ENCODE measurements around the gene CPNE2. TPM values are rescaled to one million over a fixed set of nuclear protein-coding genes. Genes with fewer than 3 reads are reported as not detected.
A peak's percentile ranks its signal among the peaks of the same experiment; 100 is the strongest.
"Not testable (repeated sequence)": the region's sequence is repeated elsewhere in the genome, so short reads cannot be mapped to it uniquely, and the experiment has no call there.

CPNE2 gene
- total and polyA plus RNA-seq, 8 donors = 8.7 to 55.4 (median 26.1) TPM

- H3K4me1 ChIP-seq = peaks cover 5 to 12% (median 9%) of the 10 kb centered on the region in 4 donors
- peak overlapping the region in 4 of 5 donors; percentile 10 to 79 (median 74) for H3K27ac ChIP-seq
- peaks cover 9 to 69% (median 52%) of the 10 kb centered on the region in 4 donors for H3K36me3 ChIP-seq
- DNase-seq = no peak
- H3K27me3 ChIP-seq = no peaks in the 10 kb centered on the region
- TF ChIP-seq CTCF (IDR thresholded peaks at IDR 0.05) = no peak
- TF ChIP-seq POLR2AphosphoS5 (IDR thresholded peaks at IDR 0.05) = no peak
- no peak for TF ChIP-seq EP300 (IDR thresholded peaks at IDR 0.05)
- no peak for TF ChIP-seq POLR2A (IDR thresholded peaks at IDR 0.05)
- H3K9me3 ChIP-seq = no peaks in the 10 kb centered on the region
- intact Hi-C loops (cut with DNase I; ENCODE audit: low total_unique reads) = no loop called here
- WGBS, 5 donors = 77 to 86% (median 84%) methylated on average over 7 to 9 of the region's 9 CpGs
- no peak overlapping the region for H3K4me3 ChIP-seq
Observed at GRCh38 chr16:57060323-57061083, 31.9 kb upstream of the CPNE2 start.

GRCh38 chr16:57061084-57061905, 31.1 kb upstream of the CPNE2 start:
- DNase-seq = peak; percentile 32 to 54
- H3K4me1 ChIP-seq = peaks cover 5 to 12% (median 9%) of the 10 kb centered on the region in 4 donors
- H3K36me3 ChIP-seq = peaks cover 9 to 63% (median 44%) of the 10 kb centered on the region in 4 donors
- H3K27me3 ChIP-seq = no peaks in the 10 kb centered on the region
- TF ChIP-seq CTCF (IDR thresholded peaks at IDR 0.05) = no peak
- peak in 2 of 3 donors; percentile 37 to 64 for TF ChIP-seq POLR2AphosphoS5 (IDR thresholded peaks at IDR 0.05)
- H3K27ac ChIP-seq = peak overlapping the region; percentile 16 to 79 (median 74)
- H3K9me3 ChIP-seq = no peaks in the 10 kb centered on the region
- no peak overlapping the region for H3K4me3 ChIP-seq
- intact Hi-C loops (cut with DNase I; ENCODE audit: low total_unique reads) = no loop called here
- 29 to 74% (median 64%) methylated on average over 7 to 11 of the region's 11 CpGs for WGBS, 5 donors

- WGBS, 5 donors = 74 to 81% (median 76%) methylated on average over 8 of the region's 8 CpGs
- peaks cover 9 to 63% (median 37%) of the 10 kb centered on the region in 4 donors for H3K36me3 ChIP-seq
- H3K27me3 ChIP-seq = no peaks in the 10 kb centered on the region
- peaks cover 5 to 12% (median 9%) of the 10 kb centered on the region in 4 donors for H3K4me1 ChIP-seq
- DNase-seq = peak in 1 of 2 donors; percentile 40
- no peaks in the 10 kb centered on the region for H3K9me3 ChIP-seq
- intact Hi-C loops (cut with DNase I; ENCODE audit: low total_unique reads) = no loop called here
- peak overlapping the region in 3 of 5 donors; percentile 74 to 79 (median 75) for H3K27ac ChIP-seq
- H3K4me3 ChIP-seq = no peak overlapping the region
- TF ChIP-seq POLR2AphosphoS5 (IDR thresholded peaks at IDR 0.05) (no peak), CTCF (IDR thresholded peaks at IDR 0.05) (no peak), POLR2A (IDR thresholded peaks at IDR 0.05) (no peak), EP300 (IDR thresholded peaks at IDR 0.05) (no peak)
Observed at GRCh38 chr16:57062329-57062728, 30.1 kb upstream of the CPNE2 start.

- H3K4me3 ChIP-seq; DNase-seq; H3K9me3 ChIP-seq; H3K27ac ChIP-seq; H3K27me3 ChIP-seq; intact Hi-C loops (cut with DNase I; ENCODE audit: low total_unique reads): not testable (repeated sequence)
- WGBS, 5 donors = 84 to 96% (median 90%) methylated on average over 8 of the region's 8 CpGs
- H3K36me3 ChIP-seq = peaks cover 1 to 62% (median 34%) of the 10 kb centered on the region in 4 donors
- H3K4me1 ChIP-seq = peaks cover 5 to 12% (median 9%) of the 10 kb centered on the region in 4 donors
Observed at GRCh38 chr16:57063189-57063588, 29.2 kb upstream of the CPNE2 start.
